Bronchial epithelial cell (primary cell): ENCODE results near the gene AIF1. TPM values are rescaled to one million over a fixed set of nuclear protein-coding genes. Genes with fewer than 3 reads are reported as not detected.

Experiments
- DNase-seq: peaks from one replicate; pipeline ENCODE4 v3.0.0-alpha.2; 2010; ENCODE audit warnings: low read depth
- FAIRE-seq: peaks from 2 replicates; lab custom pipeline; 2011; peaks lifted over from hg19 to GRCh38; lab: Jason Lieb, UNC
- H3K27me3 ChIP-seq: 2 replicates; pipeline ENCODE4 v1.5.1; 2011; ENCODE audit warnings: low read length; ENCODE audit not compliant: control insufficient read depth, insufficient read depth
- H3K36me3 ChIP-seq: 2 replicates; pipeline ENCODE4 v1.5.1; 2011; ENCODE audit warnings: low read length; ENCODE audit not compliant: control insufficient read depth, insufficient read depth
- H3K4me3 ChIP-seq: 2 replicates; pipeline ENCODE4 v1.5.1; 2011; ENCODE audit warnings: mild to moderate bottlenecking, low read depth, low read length, control low read depth
- total RNA-seq: library from RNA; depleted of rRNA; stranded (reverse); fragments of >200 nt; gene quantifications from 2 replicates; pipeline ENCODE4 v1.2.1, GENCODE V29; 2014
- TF ChIP-seq, protein P1 (sequence below): IDR thresholded peaks from 2 replicates; pipeline ENCODE4 v1.5.1; 2011; ENCODE audit warnings: mild to moderate bottlenecking, moderate library complexity, low read length, control low read depth, inconsistent platforms; ENCODE audit not compliant: insufficient read depth, severe bottlenecking

Gene AIF1
- total RNA-seq, 1 donor from 2014 or later = not detected

DNA sequence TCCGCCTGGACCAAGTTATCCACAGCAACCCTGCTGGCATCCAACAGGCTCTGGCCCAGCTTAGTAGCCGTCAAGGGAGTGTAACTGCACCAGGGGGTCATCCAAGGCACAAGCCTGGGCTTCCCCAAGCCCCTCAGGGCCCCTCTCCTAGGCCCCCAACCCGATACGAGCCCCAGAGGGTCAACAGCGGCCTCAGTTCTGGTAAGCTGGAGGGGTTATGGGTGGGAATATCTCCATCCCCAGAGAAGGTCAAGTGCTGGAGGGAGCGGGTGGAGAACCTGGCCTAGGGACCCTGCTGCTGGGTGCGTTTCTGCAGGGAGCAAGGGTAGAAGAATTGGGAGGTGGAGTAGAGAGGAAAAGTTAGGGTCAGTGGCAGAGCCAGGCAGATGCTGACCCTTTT is 18.4 kb downstream of the AIF1 start:
- Histone ChIP-seq H3K36me3 (peaks cover 65% of the 10 kb centered on the region), H3K27me3 (no peaks in the 10 kb centered on the region), H3K4me3 (no peak overlapping the region)
- no peak for DNase-seq
- no peak for FAIRE-seq
- TF ChIP-seq, protein P1, sequence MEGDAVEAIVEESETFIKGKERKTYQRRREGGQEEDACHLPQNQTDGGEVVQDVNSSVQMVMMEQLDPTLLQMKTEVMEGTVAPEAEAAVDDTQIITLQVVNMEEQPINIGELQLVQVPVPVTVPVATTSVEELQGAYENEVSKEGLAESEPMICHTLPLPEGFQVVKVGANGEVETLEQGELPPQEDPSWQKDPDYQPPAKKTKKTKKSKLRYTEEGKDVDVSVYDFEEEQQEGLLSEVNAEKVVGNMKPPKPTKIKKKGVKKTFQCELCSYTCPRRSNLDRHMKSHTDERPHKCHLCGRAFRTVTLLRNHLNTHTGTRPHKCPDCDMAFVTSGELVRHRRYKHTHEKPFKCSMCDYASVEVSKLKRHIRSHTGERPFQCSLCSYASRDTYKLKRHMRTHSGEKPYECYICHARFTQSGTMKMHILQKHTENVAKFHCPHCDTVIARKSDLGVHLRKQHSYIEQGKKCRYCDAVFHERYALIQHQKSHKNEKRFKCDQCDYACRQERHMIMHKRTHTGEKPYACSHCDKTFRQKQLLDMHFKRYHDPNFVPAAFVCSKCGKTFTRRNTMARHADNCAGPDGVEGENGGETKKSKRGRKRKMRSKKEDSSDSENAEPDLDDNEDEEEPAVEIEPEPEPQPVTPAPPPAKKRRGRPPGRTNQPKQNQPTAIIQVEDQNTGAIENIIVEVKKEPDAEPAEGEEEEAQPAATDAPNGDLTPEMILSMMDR = no peak

DNA sequence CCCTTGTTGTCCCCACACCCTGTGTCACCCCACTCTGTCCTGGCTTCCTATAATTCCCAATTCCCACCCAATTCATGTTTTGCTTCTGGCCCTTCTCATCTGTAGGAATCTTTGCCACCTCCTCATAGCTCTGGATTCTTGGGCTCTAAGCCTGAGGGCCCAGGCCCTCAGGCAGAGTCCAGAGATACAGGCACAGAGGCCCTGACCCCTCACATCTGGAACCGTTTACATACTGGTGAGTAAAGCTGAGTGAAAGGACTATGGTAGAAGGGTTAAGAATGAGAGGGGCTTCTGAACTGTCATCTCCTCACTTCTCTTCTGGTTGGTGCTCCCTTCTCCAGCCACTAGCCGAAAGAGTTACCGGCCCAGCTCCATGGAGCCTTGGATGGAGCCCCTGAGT is 19.1 kb downstream of the AIF1 start:
- no peak for DNase-seq
- FAIRE-seq = no peak
- H3K4me3 ChIP-seq = no peak overlapping the region
- no peaks in the 10 kb centered on the region for H3K27me3 ChIP-seq
- peaks cover 61% of the 10 kb centered on the region for H3K36me3 ChIP-seq
- TF ChIP-seq, protein P1 = no peak

DNA sequence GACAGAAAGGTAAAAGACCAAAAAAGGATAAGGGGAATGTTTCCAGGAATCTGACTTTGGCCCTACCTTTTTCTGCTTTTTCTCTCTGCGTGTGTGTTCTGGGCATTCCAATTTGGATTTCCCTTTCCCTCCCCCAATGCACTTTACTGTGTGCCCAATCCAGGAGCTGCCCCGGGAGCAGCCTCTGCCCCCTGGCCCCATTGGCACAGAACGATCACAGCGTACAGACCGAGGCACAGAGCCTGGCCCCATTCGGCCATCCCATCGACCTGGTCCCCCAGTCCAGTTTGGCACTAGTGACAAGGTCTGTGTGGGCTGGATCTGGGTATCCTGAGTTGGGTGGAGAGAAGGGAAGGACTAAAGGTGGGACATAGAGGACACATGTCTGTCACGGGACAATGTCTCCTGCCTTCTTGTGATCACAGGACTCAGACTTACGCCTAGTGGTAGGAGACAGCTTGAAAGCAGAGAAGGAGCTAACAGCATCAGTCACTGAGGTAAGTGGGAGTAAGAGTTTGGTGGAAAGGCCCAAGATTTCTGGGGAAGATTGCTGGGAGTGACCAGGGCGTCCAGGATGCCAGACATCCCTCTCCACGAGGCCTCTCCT is 20.0 kb downstream of the AIF1 start:
- no peak overlapping the region for H3K4me3 ChIP-seq
- TF ChIP-seq, protein P1 = no peak
- FAIRE-seq = peak; percentile 23
- no peaks in the 10 kb centered on the region for H3K27me3 ChIP-seq
- H3K36me3 ChIP-seq = peaks cover 66% of the 10 kb centered on the region
- no peak for DNase-seq

DNA sequence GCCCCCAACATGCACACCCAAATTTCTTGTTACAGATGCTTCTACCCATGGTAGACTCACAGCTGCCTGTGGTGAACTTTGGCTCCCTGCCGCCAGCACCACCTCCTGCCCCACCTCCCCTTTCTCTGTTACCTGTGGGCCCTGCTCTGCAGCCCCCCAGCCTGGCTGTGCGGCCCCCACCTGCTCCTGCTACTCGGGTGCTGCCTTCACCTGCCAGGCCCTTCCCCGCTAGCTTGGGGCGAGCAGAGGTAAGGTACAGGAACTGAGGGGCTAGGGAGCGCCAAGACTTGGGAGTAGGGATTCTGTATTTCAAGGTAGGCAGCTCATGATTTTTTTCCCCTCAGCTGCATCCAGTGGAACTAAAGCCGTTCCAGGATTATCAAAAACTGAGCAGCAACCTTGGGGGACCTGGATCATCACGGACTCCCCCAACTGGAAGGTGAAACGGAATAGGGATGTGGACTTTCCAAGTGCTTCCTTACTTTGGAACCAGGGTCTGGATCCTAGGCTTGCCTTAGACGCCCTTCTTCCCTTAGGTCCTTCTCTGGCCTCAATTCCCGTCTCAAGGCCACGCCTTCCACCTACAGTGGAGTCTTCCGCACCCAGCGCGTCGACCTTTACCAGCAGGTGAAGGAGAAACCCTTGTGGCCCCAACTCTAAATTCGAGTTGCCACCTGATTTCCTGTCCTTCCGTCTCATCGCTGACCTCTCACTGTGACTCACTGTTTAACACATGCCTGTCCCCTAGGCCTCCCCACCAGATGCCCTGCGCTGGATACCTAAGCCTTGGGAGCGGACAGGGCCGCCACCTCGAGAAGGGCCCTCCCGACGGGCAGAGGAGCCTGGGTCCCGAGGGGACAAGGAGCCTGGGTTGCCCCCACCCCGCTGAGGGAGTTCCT is 21.9 kb downstream of the AIF1 start:
- Histone ChIP-seq H3K36me3 (peaks cover 60% of the 10 kb centered on the region), H3K27me3 (no peaks in the 10 kb centered on the region), H3K4me3 (no peak overlapping the region)
- TF ChIP-seq, protein P1 = no peak
- FAIRE-seq = peak; percentile 23
- no peak for DNase-seq

DNA sequence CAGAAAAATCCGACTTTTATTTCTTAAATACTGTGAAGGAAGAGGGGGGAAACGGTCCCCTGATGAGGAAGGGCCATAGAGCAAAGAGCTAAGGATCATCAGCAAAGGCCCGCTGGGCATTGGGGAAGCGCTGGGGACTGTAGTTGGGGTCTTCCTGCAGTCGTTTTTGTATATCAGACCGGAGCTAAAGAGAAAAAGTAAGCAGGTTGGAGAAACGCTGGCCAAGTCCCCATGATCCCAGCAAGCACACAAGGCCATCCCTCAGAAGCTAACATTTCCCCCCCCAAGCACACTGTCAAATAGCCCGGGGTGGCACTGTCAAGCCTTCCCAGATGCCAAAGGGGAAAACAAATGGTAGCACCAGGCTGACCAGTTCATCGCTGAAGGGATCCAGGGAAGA is 24.0 kb downstream of the AIF1 start:
- H3K4me3 ChIP-seq = no peak overlapping the region
- FAIRE-seq (no peak), DNase-seq (no peak)
- H3K36me3 ChIP-seq = peaks cover 57% of the 10 kb centered on the region
- no peaks in the 10 kb centered on the region for H3K27me3 ChIP-seq
- TF ChIP-seq, protein P1 = no peak
